CMK (cell line): ENCODE measurements around the gene FOXE1.

Source experiments
- DNase-seq: peaks from one replicate; pipeline ENCODE4 v3.0.0-alpha.2; 2010; ENCODE audit warnings: low read depth

The FOXE1 gene

GRCh38 chr9:97848480-97849237 is 4.4 kb upstream of the FOXE1 start:
- DNase-seq, result no peak

GRCh38 chr9:97849980-97850379 is 3.0 kb upstream of the FOXE1 start:
- no peak for DNase-seq

GRCh38 chr9:97850746-97851445 is 2.1 kb upstream of the FOXE1 start:
- DNase-seq, result no peak

GRCh38 chr9:97851446-97851883 is 1.6 kb upstream of the FOXE1 start:
- DNase-seq, result no peak

GRCh38 chr9:97852001-97852398 is 1.0 kb upstream of the FOXE1 start:
- no peak for DNase-seq

GRCh38 chr9:97852399-97853055 is 499 bp upstream of the FOXE1 start:
- no peak for DNase-seq

- DNase-seq, result no peak
Observed at GRCh38 chr9:97853844-97854695, 1.0 kb downstream of the FOXE1 start.

- DNase-seq, result no peak
Observed at GRCh38 chr9:97854696-97855485, 1.9 kb downstream of the FOXE1 start.

GRCh38 chr9:97855486-97855875 is 2.5 kb downstream of the FOXE1 start:
- DNase-seq, result no peak

- DNase-seq, result no peak
Observed at GRCh38 chr9:97855899-97856298, 2.9 kb downstream of the FOXE1 start.

- DNase-seq, result no peak
Observed at GRCh38 chr9:97856857-97857605, 4.0 kb downstream of the FOXE1 start.

- no peak for DNase-seq
Observed at GRCh38 chr9:97857606-97858392, 4.8 kb downstream of the FOXE1 start.

- no peak for DNase-seq
Observed at GRCh38 chr9:97858393-97858713, 5.3 kb downstream of the FOXE1 start.

- DNase-seq, result no peak
Observed at GRCh38 chr9:97858826-97859225, 5.8 kb downstream of the FOXE1 start.

- no peak for DNase-seq
Observed at GRCh38 chr9:97859346-97859745, 6.3 kb downstream of the FOXE1 start.

- no peak for DNase-seq
Observed at GRCh38 chr9:97860451-97861147, 7.6 kb downstream of the FOXE1 start.

GRCh38 chr9:97861148-97861475 is 8.1 kb downstream of the FOXE1 start:
- DNase-seq, result no peak

GRCh38 chr9:97863314-97863713 is 10.3 kb downstream of the FOXE1 start:
- no peak for DNase-seq

- DNase-seq, result no peak
Observed at GRCh38 chr9:97864396-97864795, 11.4 kb downstream of the FOXE1 start.
